ENCODE data around the gene TGM2.

GRCh38 chr20:38156280-38156679 is 8.8 kb downstream of the TGM2 start:
- TF ChIP-seq CTCF (IDR thresholded peaks at IDR 0.05) (no peak), POLR2A (IDR thresholded peaks at IDR 0.05) (no peak)
